Epithelial cell of proximal tubule (primary cell): ENCODE results near the gene PDLIM5. TPM values are rescaled to one million over a fixed set of nuclear protein-coding genes. Genes with fewer than 3 reads are reported as not detected.

Experiments used
- DNase-seq: peaks from one replicate; pipeline ENCODE4 v3.0.0-alpha.2; 2011; ENCODE audit warnings: low read depth
- H3K4me3 ChIP-seq: 2 replicates; pipeline ENCODE4 v1.5.1; 2011; ENCODE audit warnings: low read depth, mild to moderate bottlenecking, low read length
- CTCF ChIP-seq: conservative IDR thresholded peaks from 2 replicates; pipeline ENCODE4 v1.5.1; 2012; ENCODE audit warnings: low read depth, mild to moderate bottlenecking, low read length
- total RNA-seq: library from RNA; depleted of rRNA; stranded (reverse); fragments of >200 nt; gene quantifications from 2 replicates; pipeline ENCODE4 v1.2.3, GENCODE V29; 2015

PDLIM5 gene
- total RNA-seq, 1 donor from 2014 or later, result 48.8 TPM

- DNase-seq, result no peak
- TF ChIP-seq CTCF, result no peak
- no peak overlapping the region for H3K4me3 ChIP-seq
Observed at GRCh38 chr4:94409962-94410361, 41.8 kb upstream of the PDLIM5 start.

GRCh38 chr4:94410678-94411206 is 41.0 kb upstream of the PDLIM5 start:
- TF ChIP-seq CTCF, result no peak
- no peak overlapping the region for H3K4me3 ChIP-seq
- DNase-seq, result peak; percentile 96

GRCh38 chr4:94411296-94411695 is 40.4 kb upstream of the PDLIM5 start:
- no peak for TF ChIP-seq CTCF
- DNase-seq, result no peak
- H3K4me3 ChIP-seq, result no peak overlapping the region

GRCh38 chr4:94412019-94412657 is 39.6 kb upstream of the PDLIM5 start:
- no peak overlapping the region for H3K4me3 ChIP-seq
- TF ChIP-seq CTCF, result no peak
- DNase-seq, result no peak

GRCh38 chr4:94412658-94413038 is 39.1 kb upstream of the PDLIM5 start:
- TF ChIP-seq CTCF, result no peak
- H3K4me3 ChIP-seq, result no peak overlapping the region

GRCh38 chr4:94413085-94413840 is 38.5 kb upstream of the PDLIM5 start:
- TF ChIP-seq CTCF, result no peak
- DNase-seq, result no peak
- H3K4me3 ChIP-seq, result no peak overlapping the region

More at GRCh38 chr4:94412658-94413038, 39.1 kb upstream of the PDLIM5 start:
- peak; percentile 71 for DNase-seq

GRCh38 chr4:94414907-94415306 is 36.8 kb upstream of the PDLIM5 start:
- no peak for DNase-seq
- H3K4me3 ChIP-seq, result no peak overlapping the region
- TF ChIP-seq CTCF, result no peak
